Measurements from ENCODE around the gene SLC6A6.

SLC6A6 gene

DNA sequence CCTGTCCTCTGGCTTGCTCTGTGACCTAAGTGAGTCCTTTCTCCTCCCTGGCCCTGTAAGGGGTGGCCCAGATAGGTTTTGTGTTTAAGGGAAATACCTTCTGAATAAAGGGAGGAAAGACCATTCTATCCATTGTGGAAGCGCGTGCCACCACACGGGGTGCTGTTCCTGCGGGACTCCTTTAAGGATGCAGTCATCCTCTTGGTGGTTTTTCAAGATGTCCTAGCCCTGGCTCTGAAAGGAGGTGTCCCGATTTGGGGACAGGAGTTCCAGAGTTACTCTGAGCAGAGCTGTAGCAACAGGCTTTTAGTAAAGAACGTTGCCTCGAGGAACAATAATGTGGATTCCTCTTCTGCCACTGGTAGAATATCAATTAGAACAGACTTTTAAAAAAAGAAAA lies 9.6 kb downstream of the SLC6A6 start:
- Histone ChIP-seq H3K27me3 (replicated peaks; ENCODE audit: control insufficient read depth, insufficient read depth, low read length) (no peaks in the 10 kb centered on the region), H3K36me3 (ENCODE audit: control insufficient read depth, insufficient read depth, low read length) (peaks cover 12% of the 10 kb centered on the region), H3K4me3 (replicated peaks; ENCODE audit: low read depth, low read length) (no peak overlapping the region)
- TF ChIP-seq CTCF (IDR thresholded peaks at IDR 0.05; ENCODE audit: insufficient read depth, low read length, poor library complexity, severe bottlenecking) = no peak
- no peak for DNase-seq (ENCODE audit: extremely low read depth, insufficient read length)

DNA sequence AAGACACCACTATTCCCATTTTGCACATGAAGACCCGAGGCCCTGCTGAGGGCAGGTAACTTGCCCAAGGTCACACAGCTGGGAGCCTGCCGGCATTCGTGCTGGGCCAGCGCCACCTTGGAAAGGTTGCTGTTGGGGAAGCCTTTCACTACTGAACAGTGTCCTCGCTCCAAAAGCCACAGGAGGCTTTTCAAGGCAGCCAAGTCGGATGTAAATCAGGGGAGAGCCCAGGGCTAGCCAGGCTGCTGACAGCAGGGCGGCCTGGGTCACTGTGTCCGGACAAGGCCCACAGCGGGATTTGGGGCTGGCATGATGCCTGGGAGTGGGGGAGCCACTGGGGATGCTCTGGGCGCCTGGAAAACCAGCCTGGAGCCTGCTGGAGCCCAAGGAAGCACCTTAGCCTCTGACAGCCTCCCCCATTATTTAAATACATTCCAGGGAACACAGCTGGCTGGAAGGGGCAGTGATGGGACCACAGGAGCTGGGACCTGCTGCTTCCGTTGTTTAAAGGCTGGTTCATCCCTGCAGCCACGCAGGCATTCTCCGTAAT lies 10.5 kb downstream of the SLC6A6 start:
- Histone ChIP-seq H3K4me3 (replicated peaks; ENCODE audit: low read depth, low read length) (no peak overlapping the region), H3K27me3 (replicated peaks; ENCODE audit: control insufficient read depth, insufficient read depth, low read length) (no peaks in the 10 kb centered on the region), H3K36me3 (ENCODE audit: control insufficient read depth, insufficient read depth, low read length) (peaks cover 12% of the 10 kb centered on the region)
- DNase-seq (ENCODE audit: extremely low read depth, insufficient read length) = no peak
- TF ChIP-seq CTCF (IDR thresholded peaks at IDR 0.05; ENCODE audit: insufficient read depth, low read length, poor library complexity, severe bottlenecking) = no peak

DNA sequence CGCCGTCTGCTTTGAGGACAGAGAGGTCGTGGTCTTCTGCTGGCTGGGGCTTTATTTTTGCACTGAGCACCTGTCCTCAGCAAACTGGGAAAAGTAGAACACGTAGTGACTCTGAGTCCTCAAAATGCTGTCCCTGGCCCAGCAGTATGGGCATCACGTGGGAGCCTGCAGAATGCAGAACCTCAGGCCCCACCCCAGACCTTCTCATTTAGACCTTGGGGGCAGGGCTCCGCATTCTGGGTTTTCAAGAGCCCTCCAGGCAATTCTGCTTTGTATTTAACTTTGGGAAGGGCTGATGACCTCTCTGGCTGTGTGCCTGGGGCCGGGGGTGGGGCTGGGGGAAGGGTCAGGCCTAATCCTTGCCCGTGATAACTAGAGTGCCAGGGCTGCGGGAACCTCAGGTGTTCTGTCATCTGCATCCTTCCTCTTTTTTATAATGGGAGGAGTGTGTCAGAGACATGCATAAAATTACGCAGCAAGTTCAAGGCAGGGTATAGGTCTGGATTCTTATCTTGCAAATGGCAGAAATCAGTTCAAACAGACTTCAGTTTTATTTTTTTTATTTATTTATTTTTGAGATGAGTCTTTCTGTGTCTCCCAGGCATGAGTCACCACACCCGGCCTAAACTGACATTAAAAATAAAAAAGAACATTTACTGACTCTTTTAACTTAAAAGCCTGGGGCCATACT lies 11.1 kb downstream of the SLC6A6 start:
- no peak for TF ChIP-seq CTCF (IDR thresholded peaks at IDR 0.05; ENCODE audit: insufficient read depth, low read length, poor library complexity, severe bottlenecking)
- Histone ChIP-seq H3K36me3 (ENCODE audit: control insufficient read depth, insufficient read depth, low read length) (peaks cover 12% of the 10 kb centered on the region), H3K27me3 (replicated peaks; ENCODE audit: control insufficient read depth, insufficient read depth, low read length) (no peaks in the 10 kb centered on the region), H3K4me3 (replicated peaks; ENCODE audit: low read depth, low read length) (no peak overlapping the region)
- DNase-seq (ENCODE audit: extremely low read depth, insufficient read length) = no peak

GRCh38 chr3:14414846-14415464 lies 12.5 kb downstream of the SLC6A6 start:
- Histone ChIP-seq H3K36me3 (ENCODE audit: control insufficient read depth, insufficient read depth, low read length) (peaks cover 12% of the 10 kb centered on the region), H3K4me3 (replicated peaks; ENCODE audit: low read depth, low read length) (no peak overlapping the region), H3K27me3 (replicated peaks; ENCODE audit: control insufficient read depth, insufficient read depth, low read length) (no peaks in the 10 kb centered on the region)
- DNase-seq (ENCODE audit: extremely low read depth, insufficient read length) = no peak
- no peak for TF ChIP-seq CTCF (IDR thresholded peaks at IDR 0.05; ENCODE audit: insufficient read depth, low read length, poor library complexity, severe bottlenecking)

GRCh38 chr3:14415501-14415900 lies 13.1 kb downstream of the SLC6A6 start:
- Histone ChIP-seq H3K36me3 (ENCODE audit: control insufficient read depth, insufficient read depth, low read length) (peaks cover 10% of the 10 kb centered on the region), H3K27me3 (replicated peaks; ENCODE audit: control insufficient read depth, insufficient read depth, low read length) (no peaks in the 10 kb centered on the region), H3K4me3 (replicated peaks; ENCODE audit: low read depth, low read length) (no peak overlapping the region)
- TF ChIP-seq CTCF (IDR thresholded peaks at IDR 0.05; ENCODE audit: insufficient read depth, low read length, poor library complexity, severe bottlenecking) = no peak
- DNase-seq (ENCODE audit: extremely low read depth, insufficient read length) = no peak

Data from GM06990 (cell line).